Erythroblast (primary cell): ENCODE results near the gene ASAP3.

Experiments used
- GATA1 ChIP-seq: IDR thresholded peaks from 2 replicates; pipeline ENCODE4 v1.6.1; 2011; ENCODE audit warnings: low read depth, mild to moderate bottlenecking, control low read depth, low read length, moderate library complexity
- POLR2A ChIP-seq: IDR thresholded peaks from 2 replicates; pipeline ENCODE4 v1.6.1; 2011; ENCODE audit warnings: mild to moderate bottlenecking, low read length

DNA sequence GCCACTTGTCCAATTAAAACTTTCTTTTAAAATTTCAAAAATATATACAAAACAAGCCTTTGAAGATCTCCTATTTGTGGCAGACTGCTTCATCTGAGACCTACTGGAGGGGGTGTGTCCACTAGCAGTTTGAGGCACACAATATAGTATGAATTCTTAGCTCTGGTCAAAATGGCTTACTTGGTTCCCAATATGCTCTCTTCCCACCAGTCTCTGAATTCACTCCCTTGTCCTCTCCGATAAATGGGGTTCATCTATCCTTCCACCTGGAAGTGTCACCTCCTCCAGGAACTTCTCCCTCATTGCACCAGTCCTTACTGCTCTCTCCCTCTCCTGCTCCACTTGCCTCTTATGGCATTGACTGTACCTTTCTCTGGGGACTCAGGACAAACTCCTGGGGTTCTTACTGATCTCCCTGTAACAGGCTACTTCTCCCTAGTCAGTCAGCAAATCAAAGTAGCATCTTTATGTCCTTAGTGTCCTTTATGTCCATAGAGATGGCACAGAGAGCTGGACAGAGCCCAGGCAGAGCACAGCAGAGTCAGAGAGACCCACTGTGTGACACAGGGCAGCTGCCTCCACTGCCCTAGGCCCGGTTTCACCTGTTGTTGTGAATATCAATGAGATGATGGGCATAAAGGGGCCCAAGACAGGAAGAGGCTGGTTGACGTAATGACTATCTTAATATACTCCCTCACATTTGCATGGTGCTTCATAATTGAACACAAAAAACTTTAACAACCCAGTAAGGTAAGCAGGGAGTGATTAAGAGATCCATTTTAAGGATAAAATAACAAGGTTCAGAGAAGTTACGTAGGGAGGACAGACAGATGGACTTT lies 3.6 kb downstream of the ASAP3 start:
- no peak for TF ChIP-seq POLR2A
- no peak for TF ChIP-seq GATA1
